Muscle of leg (tissue), 11 donors: ENCODE results near the gene TEX54. TPM values are rescaled to one million over a fixed set of nuclear protein-coding genes. Genes with fewer than 3 reads are reported as not detected.
"Not testable (repeated sequence)": the region's sequence is repeated elsewhere in the genome, so short reads cannot be mapped to it uniquely, and the experiment has no call there.

Experiments used
- DNase-seq: peaks from one replicate; pipeline ENCODE4 v3.0.0; 2013
- H3K27ac ChIP-seq: one replicate; pipeline ENCODE4 v1.5.1; 2013; ENCODE audit warnings: mild to moderate bottlenecking, low read length, control low read depth
- H3K27me3 ChIP-seq: one replicate; pipeline ENCODE4 v1.6.1; 2013; ENCODE audit warnings: low read length; ENCODE audit not compliant: control insufficient read depth, insufficient read depth
- H3K36me3 ChIP-seq: one replicate; pipeline ENCODE4 v1.6.1; 2013; ENCODE audit warnings: low read length; ENCODE audit not compliant: control insufficient read depth, insufficient read depth
- H3K4me1 ChIP-seq: one replicate; pipeline ENCODE4 v1.6.1; 2013; ENCODE audit warnings: low read length; ENCODE audit not compliant: control insufficient read depth, insufficient read depth
- H3K4me3 ChIP-seq: one replicate; pipeline ENCODE4 v1.5.1; 2013; ENCODE audit warnings: low read length, control low read depth
- H3K9me3 ChIP-seq: replicated peaks from 2 replicates; pipeline ENCODE4 v1.6.1; 2013; ENCODE audit warnings: low read depth, low read length; ENCODE audit not compliant: control insufficient read depth
- WGBS: methylation state at CpG from one replicate; pipeline ENCODE4 v1.1.5; 2013; ENCODE audit warnings: missing lambda C conversion rate; ENCODE audit not compliant: insufficient coverage; 5-methylcytosine and 5-hydroxymethylcytosine counted together
- polyA plus RNA-seq, 8 donors: library from polyadenylated mRNA; unstranded; fragments of 120-200 nt; gene quantifications; one replicate each; pipeline versions ENCODE4 v1.2.1 to v1.2.3, GENCODE V29; 2013; ENCODE audit warnings: inconsistent platforms in 1 of 8, low replicate concordance in 1 of 8; ENCODE audit not compliant: insufficient read length in 8 of 8, insufficient read depth in 1 of 8
- total RNA-seq: library from RNA; stranded (reverse); fragments of 120-200 nt; gene quantifications from one replicate; pipeline ENCODE4 v1.2.4, GENCODE V29; 2013

The TEX54 gene
- total and polyA plus RNA-seq, 9 donors, result not detected

GRCh38 chr11:62874851-62875250, 42.2 kb upstream of the TEX54 start:
- no peak overlapping the region for H3K4me3 ChIP-seq
- DNase-seq, result no peak
- WGBS, result no CpG with 5 or more reads among the region's 7 CpGs
- H3K9me3 ChIP-seq, result no peaks in the 10 kb centered on the region
- H3K4me1 ChIP-seq, result peaks cover 8% of the 10 kb centered on the region
- no peaks in the 10 kb centered on the region for H3K36me3 ChIP-seq
- H3K27me3 ChIP-seq, result no peaks in the 10 kb centered on the region
- H3K27ac ChIP-seq, result no peak overlapping the region

GRCh38 chr11:62865635-62866034, 33.0 kb upstream of the TEX54 start:
- Histone ChIP-seq H3K27ac (no peak overlapping the region), H3K4me1 (no peaks in the 10 kb centered on the region), H3K9me3 (no peaks in the 10 kb centered on the region), H3K4me3 (no peak overlapping the region), H3K36me3 (no peaks in the 10 kb centered on the region), H3K27me3 (no peaks in the 10 kb centered on the region)
- WGBS, result 79% methylated on average over 2 of the region's 6 CpGs
- DNase-seq, result no peak

GRCh38 chr11:62863687-62864335, 31.2 kb upstream of the TEX54 start:
- DNase-seq, result no peak
- no peak overlapping the region for H3K27ac ChIP-seq
- no peak overlapping the region for H3K4me3 ChIP-seq
- no peaks in the 10 kb centered on the region for H3K27me3 ChIP-seq
- no peaks in the 10 kb centered on the region for H3K9me3 ChIP-seq
- WGBS, result no CpG with 5 or more reads among the region's 4 CpGs
- H3K36me3 ChIP-seq, result no peaks in the 10 kb centered on the region
- no peaks in the 10 kb centered on the region for H3K4me1 ChIP-seq

- not testable (repeated sequence) for H3K27me3 ChIP-seq, H3K9me3 ChIP-seq, DNase-seq, H3K4me3 ChIP-seq, H3K27ac ChIP-seq, H3K36me3 ChIP-seq, H3K4me1 ChIP-seq
- WGBS, result 80% methylated on average over 14 of the region's 16 CpGs
Measured at GRCh38 chr11:62861564-62862192, 29.0 kb upstream of the TEX54 start.

- Histone ChIP-seq H3K9me3 (no peaks in the 10 kb centered on the region), H3K27ac (no peak overlapping the region), H3K4me1 (peaks cover 6% of the 10 kb centered on the region), H3K4me3 (no peak overlapping the region), H3K27me3 (no peaks in the 10 kb centered on the region), H3K36me3 (no peaks in the 10 kb centered on the region)
- WGBS, result 73% methylated on average over 2 of the region's 5 CpGs
- no peak for DNase-seq
Measured at GRCh38 chr11:62860835-62861563, 28.4 kb upstream of the TEX54 start.

- not testable (repeated sequence) for DNase-seq, H3K27me3 ChIP-seq, H3K27ac ChIP-seq, H3K4me1 ChIP-seq, H3K36me3 ChIP-seq, H3K9me3 ChIP-seq, H3K4me3 ChIP-seq
- no CpG with 5 or more reads among the region's 8 CpGs for WGBS
Measured at GRCh38 chr11:62859281-62859703, 26.7 kb upstream of the TEX54 start.

GRCh38 chr11:62858201-62858600, 25.6 kb upstream of the TEX54 start:
- Histone ChIP-seq H3K27me3 (no peaks in the 10 kb centered on the region), H3K9me3 (no peaks in the 10 kb centered on the region), H3K4me3 (no peak overlapping the region), H3K4me1 (peaks cover 14% of the 10 kb centered on the region), H3K27ac (no peak overlapping the region), H3K36me3 (peaks cover 15% of the 10 kb centered on the region)
- 51% methylated on average over 6 of the region's 7 CpGs for WGBS
- no peak for DNase-seq

- no peak overlapping the region for H3K27ac ChIP-seq
- DNase-seq, result no peak
- WGBS, result 13% methylated on average over 1 of the region's 2 CpGs
- H3K27me3 ChIP-seq, result no peaks in the 10 kb centered on the region
- peaks cover 21% of the 10 kb centered on the region for H3K36me3 ChIP-seq
- H3K4me3 ChIP-seq, result no peak overlapping the region
- H3K9me3 ChIP-seq, result no peaks in the 10 kb centered on the region
- peaks cover 14% of the 10 kb centered on the region for H3K4me1 ChIP-seq
Measured at GRCh38 chr11:62857541-62857982, 24.9 kb upstream of the TEX54 start.

- no peaks in the 10 kb centered on the region for H3K27me3 ChIP-seq
- 3% methylated on average over 17 of the region's 20 CpGs for WGBS
- no peaks in the 10 kb centered on the region for H3K9me3 ChIP-seq
- peak overlapping the region; percentile 81 for H3K27ac ChIP-seq
- peak overlapping the region; percentile 92 for H3K4me3 ChIP-seq
- peaks cover 14% of the 10 kb centered on the region for H3K4me1 ChIP-seq
- no peak for DNase-seq
- peaks cover 28% of the 10 kb centered on the region for H3K36me3 ChIP-seq
Measured at GRCh38 chr11:62856333-62856895, 23.8 kb upstream of the TEX54 start.
